Chondrocyte (in vitro differentiated cells): ENCODE results near the gene ZFYVE1. TPM values are rescaled to one million over a fixed set of nuclear protein-coding genes. Genes with fewer than 3 reads are reported as not detected.

ENCODE experiments used
- DNase-seq: peaks from one replicate; pipeline ENCODE4 v3.0.0; 2021; ENCODE audit warnings: mixed read lengths, low spot score
- H3K27ac Mint-ChIP-seq: one replicate; pipeline ENCODE4 v1.8.0; 2021; ENCODE audit warnings: mild to moderate bottlenecking, moderate library complexity, mixed read lengths; ENCODE audit not compliant: unreplicated experiment
- H3K27me3 Mint-ChIP-seq: 2 replicates; pipeline ENCODE4 v1.8.0; 2021; ENCODE audit warnings: low read depth, mixed read lengths
- H3K36me3 Mint-ChIP-seq: 2 replicates; pipeline ENCODE4 v1.8.0; 2021; ENCODE audit warnings: low read depth, mixed read lengths
- H3K4me1 Mint-ChIP-seq: 2 replicates; pipeline ENCODE4 v1.8.0; 2021; ENCODE audit warnings: low read depth, mild to moderate bottlenecking, mixed read lengths
- H3K4me3 Mint-ChIP-seq: one replicate; pipeline ENCODE4 v1.8.0; 2021; ENCODE audit warnings: mild to moderate bottlenecking, moderate library complexity, mixed read lengths; ENCODE audit not compliant: unreplicated experiment
- H3K9me3 Mint-ChIP-seq: 2 replicates; pipeline ENCODE4 v1.8.0; 2021; ENCODE audit warnings: low read depth, mixed read lengths
- CTCF ChIP-seq: fragments of 200-600 bp; sonication (generic); IDR thresholded peaks from 2 replicates; pipeline ENCODE4 v1.5.0; 2021; ENCODE audit warnings: antibody characterized with exemption, mild to moderate bottlenecking, moderate library complexity
- total RNA-seq: library from RNA; stranded (reverse); gene quantifications from 3 replicates; pipeline ENCODE4 v1.2.1, GENCODE V29; 2021

ZFYVE1 gene
- total RNA-seq, 1 donor from 2014 or later = 26.4 TPM

DNA sequence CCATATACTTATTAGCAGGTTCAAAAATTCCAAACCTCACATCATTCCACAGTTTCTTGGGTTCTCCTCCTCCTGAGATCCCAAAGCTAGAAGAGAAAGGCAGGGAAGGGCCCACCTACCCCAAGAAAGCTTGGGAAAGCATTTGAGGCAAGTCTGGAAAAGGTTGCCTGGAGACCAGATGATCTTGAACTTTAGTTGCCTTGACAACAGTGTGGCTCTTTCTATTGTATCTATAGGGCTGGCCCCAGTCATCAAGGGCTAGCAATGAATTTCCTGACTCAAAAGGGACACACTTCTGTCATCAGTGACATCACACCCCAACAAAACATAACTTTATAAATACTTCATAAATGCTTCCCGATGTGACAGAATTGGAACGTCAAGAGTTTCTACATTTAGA, 40.0 kb downstream of the ZFYVE1 start:
- Mint-ChIP-seq H3K36me3 (peaks cover 24% of the 10 kb centered on the region), H3K27ac (no peak overlapping the region), H3K4me3 (no peak overlapping the region), H3K27me3 (no peaks in the 10 kb centered on the region), H3K9me3 (no peaks in the 10 kb centered on the region), H3K4me1 (no peaks in the 10 kb centered on the region)
- DNase-seq = no peak
- no peak for TF ChIP-seq CTCF

- no peak for TF ChIP-seq CTCF
- Mint-ChIP-seq H3K9me3 (no peaks in the 10 kb centered on the region), H3K27me3 (no peaks in the 10 kb centered on the region), H3K36me3 (peaks cover 25% of the 10 kb centered on the region), H3K4me3 (no peak overlapping the region), H3K27ac (no peak overlapping the region), H3K4me1 (no peaks in the 10 kb centered on the region)
- DNase-seq = no peak
Measured at GRCh38 chr14:72986214-72986613, 40.7 kb downstream of the ZFYVE1 start.

DNA sequence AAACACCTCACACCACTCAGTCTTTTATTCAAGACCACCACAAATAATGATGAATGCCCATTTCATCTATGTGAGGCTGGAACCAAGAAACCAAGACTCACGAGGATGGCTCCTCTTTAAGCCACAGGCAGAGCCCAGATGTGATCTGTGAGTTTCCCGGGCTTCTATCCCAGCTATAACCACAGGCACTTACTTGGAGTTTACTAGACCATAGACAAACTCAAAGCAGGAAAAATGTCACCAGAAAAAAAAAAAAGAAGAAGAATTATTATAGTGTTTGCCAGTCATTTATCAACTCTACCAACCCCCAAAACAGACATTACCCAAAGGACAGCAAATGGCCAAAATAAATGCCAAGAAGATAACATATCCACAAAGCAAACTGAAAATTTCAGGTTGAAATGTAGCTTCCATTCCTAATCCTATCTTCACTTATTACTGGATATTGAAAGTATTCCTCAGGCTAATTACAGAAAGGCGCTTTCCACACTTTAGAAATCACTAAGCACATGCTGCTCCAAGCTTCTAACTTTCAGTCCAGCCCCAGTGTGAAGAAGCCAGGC, 44.7 kb downstream of the ZFYVE1 start:
- H3K27ac Mint-ChIP-seq = no peak overlapping the region
- H3K4me3 Mint-ChIP-seq = no peak overlapping the region
- H3K27me3 Mint-ChIP-seq = no peaks in the 10 kb centered on the region
- no peak for TF ChIP-seq CTCF
- DNase-seq = no peak
- H3K36me3 Mint-ChIP-seq = peaks cover 34% of the 10 kb centered on the region
- no peaks in the 10 kb centered on the region for H3K9me3 Mint-ChIP-seq
- H3K4me1 Mint-ChIP-seq = no peaks in the 10 kb centered on the region

DNA sequence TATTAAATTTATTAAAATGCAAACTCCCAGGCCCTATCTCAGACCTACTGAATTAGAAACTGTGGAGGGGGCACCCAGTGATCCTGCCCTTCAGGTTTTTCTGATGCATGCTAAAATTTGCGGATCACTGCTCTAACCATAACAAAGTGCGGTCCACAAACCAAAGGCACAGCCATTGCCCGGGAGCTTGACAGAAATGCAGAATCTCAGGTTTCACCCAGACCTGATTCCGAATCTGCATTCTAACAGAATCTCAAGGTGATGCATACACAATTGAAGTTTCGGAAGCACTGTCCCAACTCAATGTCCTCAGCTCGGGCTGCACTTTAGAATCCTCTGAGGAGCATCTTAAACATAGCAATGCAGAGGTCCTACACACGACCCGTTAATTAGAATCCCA, 46.0 kb downstream of the ZFYVE1 start:
- Mint-ChIP-seq H3K36me3 (peaks cover 34% of the 10 kb centered on the region), H3K27ac (no peak overlapping the region)

DNA sequence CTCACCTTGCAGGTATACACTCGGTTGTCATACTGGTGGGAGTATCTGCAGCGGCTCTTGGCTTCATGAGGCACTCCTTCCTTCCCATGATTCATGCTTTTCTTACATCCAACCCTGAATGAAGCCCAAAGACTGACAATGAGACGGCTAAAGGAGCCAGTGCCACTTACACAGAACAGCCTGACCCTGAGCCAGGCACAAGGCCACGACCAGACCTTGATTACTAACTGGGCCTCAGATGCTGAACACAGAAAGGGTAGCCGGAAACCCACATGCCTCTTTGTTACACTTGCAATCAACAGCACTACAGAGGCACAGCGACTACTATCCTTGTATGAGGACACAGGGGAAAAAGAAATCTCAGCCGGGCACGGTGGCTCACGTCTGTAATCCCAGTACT, 48.0 kb downstream of the ZFYVE1 start:
- peaks cover 37% of the 10 kb centered on the region for H3K36me3 Mint-ChIP-seq
- H3K27me3 Mint-ChIP-seq = no peaks in the 10 kb centered on the region

More for the DNA sequence above, 46.0 kb downstream of the ZFYVE1 start:
- Mint-ChIP-seq H3K4me3 (no peak overlapping the region), H3K27me3 (no peaks in the 10 kb centered on the region), H3K9me3 (no peaks in the 10 kb centered on the region), H3K4me1 (no peaks in the 10 kb centered on the region)
- no peak for DNase-seq
- no peak for TF ChIP-seq CTCF

More for the DNA sequence above, 48.0 kb downstream of the ZFYVE1 start:
- no peak overlapping the region for H3K27ac Mint-ChIP-seq
- TF ChIP-seq CTCF = no peak
- DNase-seq = no peak
- H3K4me3 Mint-ChIP-seq = no peak overlapping the region
- H3K9me3 Mint-ChIP-seq = no peaks in the 10 kb centered on the region
- no peaks in the 10 kb centered on the region for H3K4me1 Mint-ChIP-seq
